Measurements from ENCODE around the gene ARHGAP9. TPM values are rescaled to one million over a fixed set of nuclear protein-coding genes. Genes with fewer than 3 reads are reported as not detected.

Gene ARHGAP9
- total RNA-seq, 1 experiment from 2014 or later, result 3.6 TPM

DNA sequence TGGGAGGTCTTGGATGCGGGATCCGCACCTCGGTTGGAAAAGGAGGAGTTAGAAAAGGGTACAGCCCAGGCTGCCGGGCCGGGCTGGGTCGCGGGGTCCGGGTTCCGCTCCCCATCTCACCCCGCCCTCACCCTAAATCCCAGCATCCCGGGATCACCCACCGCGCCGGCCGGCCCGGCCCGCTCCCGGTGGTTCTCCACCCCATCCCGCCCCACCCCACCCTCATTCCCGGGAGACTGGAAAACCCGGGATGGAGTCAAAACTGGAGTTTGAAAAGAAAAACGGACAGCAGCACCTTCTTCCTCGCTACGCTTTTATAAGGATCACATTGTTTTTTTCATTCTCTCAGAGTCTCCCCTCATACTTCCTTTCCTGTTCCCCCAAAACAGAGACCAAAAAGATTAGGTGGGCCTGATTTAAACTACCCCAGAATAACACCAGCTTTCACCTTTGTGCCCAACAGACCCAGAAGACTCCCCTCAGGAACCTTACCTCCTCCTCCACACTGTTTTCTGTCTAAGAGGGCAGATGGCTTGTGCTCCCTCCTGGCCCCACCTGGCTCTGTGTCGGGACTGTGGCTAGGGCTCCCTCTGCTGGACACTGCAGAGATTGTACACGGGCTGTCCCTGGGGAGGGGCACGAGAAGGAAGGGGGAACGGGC is 17.3 kb downstream of the ARHGAP9 start (continued):
- TF ChIP-seq FOXP4 (CRISPR knock-in tag; IDR thresholded peaks at IDR 0.05), result no peak
- TF ChIP-seq TP53 (CRISPR knock-in tag; IDR thresholded peaks at IDR 0.05), result no peak
- TF ChIP-seq MYBL2 (CRISPR knock-in tag; IDR thresholded peaks at IDR 0.05), result no peak
- no peak for TF ChIP-seq JUN (CRISPR knock-in tag; IDR thresholded peaks at IDR 0.05)
- TF ChIP-seq NR3C1 (CRISPR knock-in tag; conservative IDR thresholded peaks at IDR 0.05; ENCODE audit: low read depth), result no peak
- no peak for TF ChIP-seq ZBTB43 (CRISPR knock-in tag; IDR thresholded peaks at IDR 0.05)
- no peak for TF ChIP-seq ZNF425 (CRISPR knock-in tag; conservative IDR thresholded peaks at IDR 0.05)
- TF ChIP-seq ZNF219 (CRISPR knock-in tag; IDR thresholded peaks at IDR 0.05; ENCODE audit: borderline replicate concordance), result no peak
- no peak for TF ChIP-seq E2F1 (CRISPR knock-in tag; IDR thresholded peaks at IDR 0.05)

DNA sequence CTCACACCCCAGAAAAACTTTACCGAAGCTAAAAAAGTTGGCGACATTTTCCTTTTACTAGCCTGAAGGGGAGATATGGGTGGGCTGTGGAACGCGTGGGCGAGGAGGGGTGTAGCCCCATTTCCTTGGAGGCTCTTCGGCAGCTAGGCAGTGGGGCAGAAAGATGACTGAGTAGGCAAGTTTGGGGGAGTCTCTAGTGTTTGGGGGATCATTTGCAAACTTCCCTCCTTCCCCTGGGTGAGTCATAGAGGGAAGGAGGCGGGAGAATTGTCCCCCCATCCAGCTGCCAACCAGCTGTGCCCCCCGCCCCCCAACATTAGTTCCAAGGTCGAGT is 17.8 kb downstream of the ARHGAP9 start:
- TF ChIP-seq, protein P1, sequence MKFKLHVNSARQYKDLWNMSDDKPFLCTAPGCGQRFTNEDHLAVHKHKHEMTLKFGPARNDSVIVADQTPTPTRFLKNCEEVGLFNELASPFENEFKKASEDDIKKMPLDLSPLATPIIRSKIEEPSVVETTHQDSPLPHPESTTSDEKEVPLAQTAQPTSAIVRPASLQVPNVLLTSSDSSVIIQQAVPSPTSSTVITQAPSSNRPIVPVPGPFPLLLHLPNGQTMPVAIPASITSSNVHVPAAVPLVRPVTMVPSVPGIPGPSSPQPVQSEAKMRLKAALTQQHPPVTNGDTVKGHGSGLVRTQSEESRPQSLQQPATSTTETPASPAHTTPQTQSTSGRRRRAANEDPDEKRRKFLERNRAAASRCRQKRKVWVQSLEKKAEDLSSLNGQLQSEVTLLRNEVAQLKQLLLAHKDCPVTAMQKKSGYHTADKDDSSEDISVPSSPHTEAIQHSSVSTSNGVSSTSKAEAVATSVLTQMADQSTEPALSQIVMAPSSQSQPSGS (CRISPR knock-in tag; IDR thresholded peaks at IDR 0.05; ENCODE audit: borderline replicate concordance, low read depth), result no peak
- TF ChIP-seq HMGA2 (CRISPR knock-in tag; IDR thresholded peaks at IDR 0.05) (no peak), ESRRA (CRISPR knock-in tag; IDR thresholded peaks at IDR 0.05; ENCODE audit: borderline replicate concordance) (no peak)
- TF ChIP-seq, protein P2, sequence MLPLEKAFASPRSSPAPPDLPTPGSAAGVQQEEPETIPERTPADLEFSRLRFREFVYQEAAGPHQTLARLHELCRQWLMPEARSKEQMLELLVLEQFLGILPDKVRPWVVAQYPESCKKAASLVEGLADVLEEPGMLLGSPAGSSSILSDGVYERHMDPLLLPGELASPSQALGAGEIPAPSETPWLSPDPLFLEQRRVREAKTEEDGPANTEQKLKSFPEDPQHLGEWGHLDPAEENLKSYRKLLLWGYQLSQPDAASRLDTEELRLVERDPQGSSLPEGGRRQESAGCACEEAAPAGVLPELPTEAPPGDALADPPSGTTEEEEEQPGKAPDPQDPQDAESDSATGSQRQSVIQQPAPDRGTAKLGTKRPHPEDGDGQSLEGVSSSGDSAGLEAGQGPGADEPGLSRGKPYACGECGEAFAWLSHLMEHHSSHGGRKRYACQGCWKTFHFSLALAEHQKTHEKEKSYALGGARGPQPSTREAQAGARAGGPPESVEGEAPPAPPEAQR (CRISPR knock-in tag; IDR thresholded peaks at IDR 0.05), result no peak
- no peaks in the 10 kb centered on the region for H3K9me3 Mint-ChIP-seq
- ATAC-seq (no peak), DNase-seq (ENCODE audit: low spot score) (no peak)
- ChIA-PET POLR2A (interaction anchor here (0.6 to 1.7 kb wide), 4 partner anchors 58 to 762 kb away, joined by 3 to 8 read pairs (median 6); partner anchors contain the start of gene DDIT3), CTCF (interaction anchor here (0.6 to 5.2 kb wide), 12 partner anchors 10 to 237 kb away, joined by 3 to 48 read pairs (median 8); partner anchors contain the start of genes DCTN2 and STAC3)
- H3K36me3 Mint-ChIP-seq, result 0 out of 2 replicates have a peak, but pooled peaks cover 3% of the 10 kb centered on the region
- H3K4me1 Mint-ChIP-seq, result peaks cover 27% of the 10 kb centered on the region
- H3K27me3 Mint-ChIP-seq (ENCODE audit: low read depth), result peaks cover 9% of the 10 kb centered on the region
- H3K27ac Mint-ChIP-seq, result peak overlapping the region; percentile 100
- H3K4me3 Mint-ChIP-seq, result peak overlapping the region; percentile 96
